HG03460 (cell line): ENCODE results near the gene HES1.
"Not testable (repeated sequence)": the region's sequence is repeated elsewhere in the genome, so short reads cannot be mapped to it uniquely, and the experiment has no call there.

Source experiments
- ATAC-seq: cut with Tn5 transposase; IDR thresholded peaks from one replicate; pipeline ENCODE4 v1.9.1; 2021; ENCODE audit not compliant: unreplicated experiment

The HES1 gene

DNA sequence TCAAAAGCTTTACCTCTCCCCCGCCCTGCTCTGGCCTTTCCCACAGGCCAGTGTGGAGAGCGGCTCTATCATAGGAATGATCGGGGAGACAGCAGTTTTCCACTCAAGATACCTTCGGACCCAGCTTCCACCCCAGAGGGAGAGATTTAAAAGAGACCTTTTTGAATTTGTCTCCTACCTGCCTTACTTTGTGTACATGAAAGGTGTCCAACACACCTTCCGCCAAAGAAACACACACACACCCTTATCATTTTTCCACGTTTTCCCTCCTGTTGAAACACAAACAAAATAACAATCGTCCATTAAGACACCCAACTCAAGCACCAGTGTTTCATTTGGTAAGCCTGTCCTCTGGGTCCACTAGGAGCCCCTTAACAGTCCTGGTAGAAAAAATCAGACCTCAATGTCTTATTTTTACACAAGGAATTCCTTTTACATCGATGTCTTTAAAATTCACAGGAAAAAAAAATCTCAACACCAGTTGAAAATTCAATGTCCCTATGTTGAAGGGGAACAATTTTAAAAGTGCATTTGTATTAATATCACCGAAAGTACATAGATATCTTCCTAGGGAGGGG, 4.0 kb downstream of the HES1 start:
- ATAC-seq, result no peak

GRCh38 chr3:194140520-194141414, 4.8 kb downstream of the HES1 start:
- ATAC-seq, result no peak

- peak; percentile 39 for ATAC-seq
Measured at GRCh38 chr3:194141415-194142155, 5.6 kb downstream of the HES1 start.

DNA sequence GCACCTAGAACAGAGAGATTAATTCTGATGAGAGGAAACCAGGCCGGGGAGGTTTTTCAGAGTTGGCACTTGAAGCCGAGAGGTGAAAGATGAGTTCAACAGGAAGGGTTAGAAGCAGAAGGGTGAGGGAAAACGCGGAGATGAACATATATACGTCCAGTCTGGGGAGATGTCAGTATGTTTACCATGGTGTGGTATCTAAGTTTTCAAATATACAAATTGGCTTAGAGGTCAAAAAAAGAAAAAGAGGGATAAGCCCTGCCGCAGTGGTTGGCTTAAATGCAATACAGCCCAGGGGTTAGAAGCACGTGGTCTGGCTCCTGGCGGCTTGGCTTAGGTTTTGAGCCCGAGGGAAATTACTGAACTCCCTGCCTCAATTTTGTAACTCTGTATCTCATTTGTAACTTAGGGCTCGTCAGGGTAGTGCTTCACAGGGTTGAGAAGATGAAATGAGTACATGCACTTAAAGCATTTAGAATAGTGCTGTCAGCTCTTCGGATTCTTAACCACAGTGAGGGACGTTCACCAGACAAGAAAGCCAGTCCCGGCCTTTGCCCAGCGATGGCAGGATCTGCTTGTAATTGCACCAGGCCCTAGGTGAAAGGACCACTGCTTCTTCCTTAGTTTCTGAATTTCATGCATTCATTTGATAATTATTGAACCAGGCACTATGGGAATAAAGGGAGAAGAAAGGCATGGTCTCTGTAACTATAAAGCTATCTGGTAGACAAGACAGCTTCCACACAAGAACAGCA, 6.4 kb downstream of the HES1 start:
- no peak for ATAC-seq

GRCh38 chr3:194145702-194146101, 9.8 kb downstream of the HES1 start:
- ATAC-seq, result no peak

DNA sequence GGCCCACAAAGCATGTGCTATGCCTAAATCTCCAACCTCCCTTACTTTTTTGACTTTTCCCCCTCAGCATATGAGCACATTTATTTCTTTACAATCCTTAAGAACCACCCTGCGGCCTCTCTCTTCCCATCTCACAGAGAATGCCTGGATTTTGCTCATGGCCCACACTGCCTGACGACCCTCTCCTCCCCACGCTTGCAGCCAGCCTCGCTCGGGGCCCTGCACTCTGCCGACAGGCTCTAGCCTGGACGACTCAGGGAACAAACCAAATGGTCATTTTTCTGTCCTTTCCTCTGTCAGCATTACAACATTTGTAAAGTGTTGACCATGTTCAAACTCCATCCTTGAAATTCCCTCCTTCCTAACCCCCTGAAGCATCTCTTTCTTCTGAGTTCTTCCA, 11.7 kb downstream of the HES1 start:
- no peak for ATAC-seq

DNA sequence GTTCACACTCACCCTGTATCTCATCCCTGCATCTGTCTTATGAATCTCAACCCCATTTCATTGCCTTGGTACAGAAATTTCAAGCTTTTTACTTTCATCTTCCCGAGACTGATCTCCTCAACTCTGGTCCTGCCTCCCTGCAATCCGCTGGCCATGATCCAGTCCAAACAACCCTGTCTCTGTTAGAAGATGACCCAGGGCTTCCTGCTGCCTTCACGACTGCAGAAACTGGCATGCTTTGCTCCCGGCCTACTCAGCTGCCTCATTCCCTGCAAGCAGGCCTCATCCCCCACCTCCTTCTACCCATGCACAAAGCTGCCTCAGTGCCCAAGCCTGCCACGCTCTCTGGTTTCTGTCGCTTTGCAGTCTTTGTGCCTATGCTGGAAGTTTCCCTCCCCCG, 12.4 kb downstream of the HES1 start:
- ATAC-seq, result no peak

- ATAC-seq, result no peak
Measured at GRCh38 chr3:194150252-194150934, 14.4 kb downstream of the HES1 start.

GRCh38 chr3:194150935-194151302, 15.0 kb downstream of the HES1 start:
- not testable (repeated sequence) for ATAC-seq

GRCh38 chr3:194154346-194154745, 18.4 kb downstream of the HES1 start:
- no peak for ATAC-seq

DNA sequence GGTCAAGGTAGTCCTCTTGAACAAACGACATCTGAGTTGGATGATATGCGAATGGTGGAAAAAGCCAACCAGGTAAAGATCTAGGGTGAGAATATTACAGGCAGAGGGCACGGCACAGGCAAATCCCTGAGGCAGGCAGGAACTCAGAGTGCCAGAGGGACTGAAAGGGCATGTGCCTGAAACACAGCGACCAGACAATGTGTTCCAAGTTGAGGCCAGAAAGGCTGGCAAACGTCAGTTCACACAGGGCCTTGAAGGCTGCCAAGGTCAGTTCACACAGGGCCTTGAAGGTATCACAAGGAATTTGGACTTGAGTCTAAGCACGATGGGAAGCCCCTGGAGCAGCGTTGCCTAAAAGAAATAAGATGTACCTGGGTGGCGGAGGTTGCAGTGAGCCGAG, 20.1 kb downstream of the HES1 start:
- ATAC-seq, result no peak

GRCh38 chr3:194158942-194159439, 23.0 kb downstream of the HES1 start:
- no peak for ATAC-seq

GRCh38 chr3:194160158-194160557, 24.2 kb downstream of the HES1 start:
- no peak for ATAC-seq

DNA sequence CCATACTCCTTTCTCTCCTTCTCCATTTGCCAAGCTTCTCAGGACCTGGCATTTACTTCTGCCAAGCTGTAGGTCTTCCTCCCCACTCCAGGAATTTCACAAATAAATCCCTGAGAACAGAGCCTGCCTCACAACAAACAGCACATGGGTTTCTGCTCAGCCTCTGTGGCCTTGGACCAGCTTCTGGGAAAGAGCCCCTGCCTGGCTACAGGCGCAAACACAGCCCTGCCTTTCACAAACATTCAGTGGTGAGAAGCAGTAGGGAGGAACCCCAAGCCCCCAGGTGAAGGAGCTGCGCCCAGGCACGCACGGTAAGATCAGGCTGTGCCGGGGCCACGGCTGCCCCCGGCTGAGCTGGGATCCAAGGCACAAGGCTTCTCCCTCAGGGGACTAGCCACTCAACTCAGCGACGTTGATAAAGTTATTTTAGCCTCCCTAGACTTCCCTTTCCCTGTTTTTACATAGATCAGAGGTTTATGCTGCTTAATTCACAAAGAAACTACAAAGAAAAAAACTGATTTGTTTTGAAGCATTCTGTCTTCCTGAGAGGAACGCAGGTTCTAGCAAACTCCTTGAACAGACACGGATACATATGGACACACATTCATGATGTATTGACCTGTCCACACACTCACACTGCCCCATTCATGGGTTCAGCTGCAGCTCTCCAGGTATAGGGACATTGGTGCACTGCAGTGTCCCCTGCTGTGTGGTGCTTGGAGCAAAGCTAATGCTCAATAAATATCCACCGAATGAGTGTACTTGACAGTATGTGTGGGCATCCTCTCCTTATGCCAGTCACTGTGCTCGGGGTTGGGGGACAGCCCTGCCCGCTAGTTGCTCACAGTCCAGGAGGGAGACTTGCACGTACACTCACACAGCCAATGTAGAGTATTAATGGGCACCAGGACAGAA, 25.4 kb downstream of the HES1 start:
- ATAC-seq, result no peak

DNA sequence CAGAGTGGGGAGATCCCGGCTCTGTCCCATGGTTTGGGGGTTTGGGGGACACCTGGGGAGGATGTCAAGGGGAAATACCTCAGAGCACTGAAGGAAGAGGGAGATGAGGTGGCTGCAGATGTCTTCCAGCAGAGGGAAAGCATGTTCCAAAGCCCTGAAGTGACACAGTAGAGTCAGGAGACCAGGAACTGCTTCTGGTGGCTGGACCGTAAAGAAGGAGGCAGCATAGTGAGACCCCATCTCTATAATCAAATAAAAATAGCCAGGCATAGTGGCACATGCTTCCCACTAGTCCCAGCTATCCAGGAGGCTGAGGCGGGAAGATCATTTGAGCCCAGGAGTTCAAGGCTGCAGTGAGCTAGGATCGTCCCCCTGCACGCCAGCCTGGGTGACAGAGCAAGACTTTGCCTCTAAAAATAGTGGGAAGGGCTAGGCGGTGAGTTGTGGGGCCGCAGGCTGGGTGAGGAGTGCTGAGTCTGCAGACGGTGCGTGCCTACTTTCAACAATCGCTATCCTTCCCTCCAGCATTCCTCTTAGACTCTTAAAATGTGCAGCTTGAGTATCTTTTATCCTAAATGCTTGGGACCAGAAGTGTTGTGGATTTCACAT, 26.2 kb downstream of the HES1 start:
- ATAC-seq, result no peak

DNA sequence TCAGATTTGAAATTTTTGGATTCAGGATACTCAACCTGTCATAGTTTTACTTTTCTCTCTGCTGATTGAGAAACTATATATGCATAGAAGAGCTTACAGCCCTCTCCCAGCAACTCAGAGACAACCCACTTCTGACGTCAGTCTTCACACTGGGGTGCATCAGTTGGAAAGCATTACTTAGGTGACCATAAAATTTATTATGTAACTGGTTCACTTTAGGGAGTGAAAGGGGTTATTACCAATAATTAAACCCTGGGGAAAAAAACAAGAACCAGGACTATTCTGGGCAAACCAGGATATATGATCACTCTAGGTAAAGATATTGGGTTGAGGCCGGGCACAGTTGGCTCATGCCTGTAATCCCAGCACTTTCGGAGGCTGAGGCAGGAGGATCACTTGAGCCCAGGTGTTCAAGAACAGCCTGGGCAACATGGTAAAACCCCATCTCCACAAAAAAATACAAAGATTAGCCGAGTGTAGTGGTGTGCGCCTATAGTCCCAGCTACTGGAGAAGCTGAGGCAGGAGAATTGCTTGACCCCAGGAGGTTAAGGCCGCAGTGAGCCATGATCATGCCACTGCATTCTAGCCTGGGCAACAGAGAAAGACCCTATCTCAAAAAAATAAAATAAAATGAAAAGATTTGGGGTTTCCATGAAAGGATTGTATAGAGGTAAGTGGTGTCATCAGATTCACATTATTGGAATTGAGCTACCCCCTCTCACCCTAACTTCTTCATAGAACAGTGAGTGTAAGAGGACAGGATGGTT, 27.1 kb downstream of the HES1 start:
- no peak for ATAC-seq

- ATAC-seq, result no peak
Measured at GRCh38 chr3:194163697-194164096, 27.7 kb downstream of the HES1 start.

DNA sequence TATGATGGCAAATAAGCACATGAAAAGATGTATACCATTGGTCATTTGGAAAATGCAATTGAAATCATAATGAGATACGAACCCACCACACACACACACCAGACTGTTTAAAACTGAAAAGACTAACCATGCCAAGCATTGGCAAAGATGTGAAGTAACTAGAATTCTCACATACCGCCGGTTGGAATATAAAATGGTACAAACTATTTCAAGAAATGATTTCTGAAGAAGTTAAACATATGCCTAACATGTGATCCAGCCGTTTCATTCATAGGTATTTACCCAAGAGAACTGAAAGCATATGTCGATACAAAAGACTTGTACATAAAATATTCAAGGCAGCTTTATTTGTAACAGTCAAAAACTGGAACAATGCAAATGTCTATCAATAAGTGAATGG, 28.9 kb downstream of the HES1 start:
- no peak for ATAC-seq
